MCF 10A (cell line): ENCODE data around the gene LILRA5. TPM values are rescaled to one million over a fixed set of nuclear protein-coding genes. Genes with fewer than 3 reads are reported as not detected.
"Not testable (repeated sequence)": the region's sequence is repeated elsewhere in the genome, so short reads cannot be mapped to it uniquely, and the experiment has no call there.

Experiments
- BruUV-seq: library from RNA; stranded (reverse); fragments of 400-500 nt; replicated peaks from 2 replicates; lab custom pipeline; 2021; lab: Mats Ljungman, UMichigan
- CTCF ChIA-PET: fragments of 300-600 bp; sonication (Branson Sonifier 250); formaldehyde crosslinking; extraction: SDS; loops from one replicate; lab custom pipeline; 2021; ENCODE audit warnings: antibody characterized with exemption, inconsistent platforms; lab: Yijun Ruan, JAX
- POLR2A ChIA-PET: fragments of 300-600, 350-650 bp; sonication (Branson Sonifier 250); formaldehyde crosslinking; extraction: SDS; loops from one replicate; lab custom pipeline; 2020; ENCODE audit warnings: antibody characterized with exemption, inconsistent platforms; lab: Yijun Ruan, JAX
- DNase-seq: peaks from one replicate; pipeline ENCODE4 v3.0.0-alpha.2; 2018; ENCODE audit not compliant: unreplicated experiment
- H3K27ac Mint-ChIP-seq: one replicate; pipeline ENCODE4 v1.8.0; 2022; ENCODE audit warnings: mild to moderate bottlenecking, low read depth, mixed read lengths; ENCODE audit not compliant: unreplicated experiment
- H3K27me3 Mint-ChIP-seq: one replicate; pipeline ENCODE4 v1.8.0; 2022; ENCODE audit warnings: mixed read lengths; ENCODE audit not compliant: insufficient read depth, unreplicated experiment
- H3K36me3 Mint-ChIP-seq: one replicate; pipeline ENCODE4 v1.8.0; 2022; ENCODE audit warnings: mild to moderate bottlenecking, moderate library complexity, mixed read lengths; ENCODE audit not compliant: insufficient read depth, unreplicated experiment
- H3K4me1 Mint-ChIP-seq: one replicate; pipeline ENCODE4 v1.8.0; 2022; ENCODE audit warnings: mixed read lengths; ENCODE audit not compliant: insufficient read depth, unreplicated experiment
- H3K4me3 Mint-ChIP-seq: one replicate; pipeline ENCODE4 v1.8.0; 2022; ENCODE audit warnings: mild to moderate bottlenecking, moderate library complexity, mixed read lengths; ENCODE audit not compliant: unreplicated experiment
- H3K9me3 Mint-ChIP-seq: one replicate; pipeline ENCODE4 v1.8.0; 2022; ENCODE audit warnings: mixed read lengths; ENCODE audit not compliant: unreplicated experiment
- CTCF ChIP-seq: fragments of 200-600 bp; IDR thresholded peaks from one replicate; pipeline ENCODE4 v1.8.0; 2022; ENCODE audit warnings: antibody characterized with exemption, mild to moderate bottlenecking; ENCODE audit not compliant: unreplicated experiment
- intact Hi-C: fragments of 100-400 bp; cut with micrococcal nuclease; formaldehyde crosslinking; loops from 2 replicates; pipeline ENCODE4 v1.14.1; 2022
- total RNA-seq: library from RNA; stranded (reverse); gene quantifications from 2 replicates; pipeline ENCODE4 v1.2.3, GENCODE V29; 2022

Gene LILRA5
- total RNA-seq, 1 experiment from 2014 or later = not detected

- no peak for DNase-seq
- H3K27ac Mint-ChIP-seq = no peak overlapping the region
- ChIA-PET POLR2A (no interaction called here), CTCF (interaction anchor here (1.0 kb wide), 1 partner anchor 16 kb away, joined by 3 read pairs; no protein-coding TSS in a partner anchor)
- TF ChIP-seq CTCF = no peak
- intact Hi-C loops = no loop called here
- no peaks in the 10 kb centered on the region for H3K36me3 Mint-ChIP-seq
- no TSS peak for BruUV-seq
- no peak overlapping the region for H3K4me3 Mint-ChIP-seq
- H3K9me3 Mint-ChIP-seq = no peaks in the 10 kb centered on the region
- H3K4me1 Mint-ChIP-seq = no peaks in the 10 kb centered on the region
- peaks cover 80% of the 10 kb centered on the region for H3K27me3 Mint-ChIP-seq
Observed at GRCh38 chr19:54273821-54274220, 39.1 kb downstream of the LILRA5 start.

- H3K9me3 Mint-ChIP-seq, H3K27ac Mint-ChIP-seq, POLR2A ChIA-PET, CTCF ChIA-PET, intact Hi-C loops, H3K36me3 Mint-ChIP-seq, BruUV-seq, DNase-seq, H3K4me1 Mint-ChIP-seq, H3K4me3 Mint-ChIP-seq: not testable (repeated sequence)
- H3K27me3 Mint-ChIP-seq = peaks cover 86% of the 10 kb centered on the region
Observed at GRCh38 chr19:54272181-54272580, 40.8 kb downstream of the LILRA5 start.

- POLR2A ChIA-PET, H3K9me3 Mint-ChIP-seq, CTCF ChIA-PET, H3K4me3 Mint-ChIP-seq, H3K4me1 Mint-ChIP-seq, H3K36me3 Mint-ChIP-seq, H3K27ac Mint-ChIP-seq, DNase-seq, BruUV-seq, intact Hi-C loops: not testable (repeated sequence)
- peaks cover 87% of the 10 kb centered on the region for H3K27me3 Mint-ChIP-seq
Observed at GRCh38 chr19:54271587-54271986, 41.4 kb downstream of the LILRA5 start.

DNA sequence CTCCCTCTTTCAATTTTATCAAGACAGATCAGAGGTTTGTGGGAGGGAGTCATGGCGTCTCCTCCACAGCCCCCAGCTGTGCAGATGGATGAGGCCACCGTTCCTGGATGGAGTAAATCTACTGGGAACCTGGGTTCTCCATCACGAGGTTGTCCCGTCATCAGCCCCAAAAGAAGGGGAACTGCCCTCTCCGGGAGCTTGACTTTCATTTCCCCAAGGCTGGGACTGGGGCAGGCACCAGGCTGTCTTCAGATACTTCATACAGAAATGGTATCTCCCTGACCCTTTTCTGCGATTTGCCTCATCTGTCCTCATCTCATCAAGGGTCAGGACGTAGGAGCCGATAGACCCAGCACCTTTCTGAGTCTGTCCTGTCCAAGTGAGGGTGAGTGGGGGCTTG lies 41.9 kb downstream of the LILRA5 start:
- ChIA-PET POLR2A (no interaction called here), CTCF (interaction anchor here (0.7 kb wide), 1 partner anchor 119 kb away, joined by 7 read pairs; no protein-coding TSS in a partner anchor)
- Mint-ChIP-seq H3K36me3 (no peaks in the 10 kb centered on the region), H3K4me3 (no peak overlapping the region), H3K4me1 (no peaks in the 10 kb centered on the region), H3K27ac (no peak overlapping the region), H3K27me3 (peaks cover 87% of the 10 kb centered on the region), H3K9me3 (no peaks in the 10 kb centered on the region)
- BruUV-seq = no TSS peak
- intact Hi-C loops = no loop called here
- DNase-seq = no peak
- TF ChIP-seq CTCF = no peak

DNA sequence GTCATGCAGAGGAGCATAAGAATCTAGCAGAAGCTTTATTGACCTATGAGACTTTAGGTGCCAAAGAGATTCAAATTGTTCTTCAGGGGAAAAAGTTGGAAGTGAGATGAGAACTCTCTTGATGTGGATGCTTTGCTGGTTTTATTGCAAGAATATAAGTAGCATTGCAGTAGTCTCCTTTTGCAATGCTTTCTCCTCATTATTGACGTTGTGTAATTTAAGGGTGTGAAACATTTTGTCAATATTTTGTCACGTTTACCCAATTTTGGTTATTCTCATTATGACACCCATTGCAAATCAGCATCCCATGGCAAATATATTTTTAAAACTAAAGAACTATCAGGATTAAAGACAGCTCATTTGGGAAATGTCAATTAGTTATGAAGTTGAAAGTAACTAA lies 44.0 kb downstream of the LILRA5 start:
- Mint-ChIP-seq H3K36me3 (no peaks in the 10 kb centered on the region), H3K4me1 (no peaks in the 10 kb centered on the region), H3K9me3 (no peaks in the 10 kb centered on the region), H3K27me3 (peaks cover 81% of the 10 kb centered on the region), H3K27ac (no peak overlapping the region), H3K4me3 (no peak overlapping the region)
- no TSS peak for BruUV-seq
- intact Hi-C loops = no loop called here
- POLR2A ChIA-PET = no interaction called here
- no peak for TF ChIP-seq CTCF
- CTCF ChIA-PET = no interaction called here
- no peak for DNase-seq
